DMS153 treated with DMSO at 0.1 percent for 48 hours (cell line): ENCODE results near the gene CTCF.

Experiments used
- DNase-seq: peaks from one replicate; lab custom pipeline; 2025; ENCODE audit not compliant: unreplicated experiment; lab: John Stamatoyannopoulos, UW

The CTCF gene

DNA sequence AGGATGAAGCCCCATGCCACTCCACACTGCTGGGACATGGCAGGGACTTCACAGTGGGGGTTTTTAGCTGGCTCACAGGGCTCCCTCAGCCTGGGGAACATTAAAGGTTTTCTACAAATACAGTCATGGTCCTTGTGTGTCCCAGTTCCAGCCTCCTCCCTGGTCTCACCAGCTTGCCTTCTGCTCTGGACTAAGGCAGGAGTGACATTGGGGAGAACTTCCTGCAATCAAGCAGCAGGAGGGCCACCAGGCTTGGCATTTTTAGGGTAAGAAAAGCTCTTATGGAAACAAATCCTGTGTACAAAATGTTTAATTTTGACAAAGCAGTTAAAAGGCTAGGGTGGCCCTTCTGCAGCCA lies 100.3 kb downstream of the CTCF start:
- no peak for DNase-seq

DNA sequence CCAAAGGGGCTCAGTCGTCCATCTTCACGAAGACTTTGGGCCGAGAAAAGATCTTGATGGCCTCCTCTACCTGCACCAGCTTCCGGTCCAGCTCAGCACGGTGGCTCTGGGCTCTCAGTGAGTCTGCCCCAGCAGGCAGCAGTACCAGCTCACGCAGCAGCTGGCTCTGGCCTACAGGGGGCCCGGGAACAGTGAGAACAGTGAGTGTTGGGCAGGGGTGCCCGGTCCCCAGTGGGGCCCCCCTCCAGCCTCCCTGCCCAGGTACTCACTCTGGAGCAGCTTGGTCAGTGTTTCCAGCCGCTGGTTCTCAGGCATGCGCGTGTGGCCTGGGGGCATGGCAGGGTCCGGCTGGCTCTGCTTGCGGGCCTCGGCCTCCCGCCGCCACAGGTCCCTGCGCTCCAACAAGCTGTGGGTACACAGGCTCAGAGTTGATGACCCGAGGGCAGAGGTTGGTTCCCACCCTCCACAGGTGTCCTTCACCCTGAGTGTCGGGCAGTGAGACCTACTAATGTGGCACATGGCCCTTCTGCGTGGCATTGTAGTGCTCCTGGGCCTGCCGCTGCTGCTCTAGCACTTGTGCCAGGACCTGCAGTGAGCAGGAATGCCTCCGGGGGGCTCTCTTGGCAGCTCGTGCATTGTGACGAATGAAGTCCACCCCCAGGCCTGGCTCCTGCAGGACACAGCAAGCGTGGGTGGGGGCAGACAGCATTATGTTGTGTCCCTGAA lies 101.0 kb downstream of the CTCF start:
- no peak for DNase-seq

GRCh38 chr16:67663877-67664222 lies 101.5 kb downstream of the CTCF start:
- no peak for DNase-seq

DNA sequence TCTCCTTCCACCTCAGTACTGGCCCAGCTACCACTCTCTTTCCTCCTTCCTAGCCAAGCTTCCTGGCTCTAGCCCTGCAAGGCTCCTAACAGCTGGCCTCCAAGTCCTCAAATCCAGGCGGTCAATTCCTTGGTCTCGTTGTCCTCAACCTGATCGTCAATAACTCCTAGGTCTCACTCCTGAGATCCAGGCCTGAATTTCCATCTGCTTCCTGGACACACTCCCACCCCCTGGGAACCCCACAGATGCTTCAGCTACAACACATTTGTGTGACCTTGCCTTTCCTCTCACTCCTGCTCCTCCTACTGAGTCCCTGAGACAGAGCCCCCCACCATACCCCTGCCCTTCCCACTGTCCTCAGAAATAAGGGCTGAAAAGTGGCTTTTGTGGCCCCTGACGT lies 101.9 kb downstream of the CTCF start:
- DNase-seq: no peak

DNA sequence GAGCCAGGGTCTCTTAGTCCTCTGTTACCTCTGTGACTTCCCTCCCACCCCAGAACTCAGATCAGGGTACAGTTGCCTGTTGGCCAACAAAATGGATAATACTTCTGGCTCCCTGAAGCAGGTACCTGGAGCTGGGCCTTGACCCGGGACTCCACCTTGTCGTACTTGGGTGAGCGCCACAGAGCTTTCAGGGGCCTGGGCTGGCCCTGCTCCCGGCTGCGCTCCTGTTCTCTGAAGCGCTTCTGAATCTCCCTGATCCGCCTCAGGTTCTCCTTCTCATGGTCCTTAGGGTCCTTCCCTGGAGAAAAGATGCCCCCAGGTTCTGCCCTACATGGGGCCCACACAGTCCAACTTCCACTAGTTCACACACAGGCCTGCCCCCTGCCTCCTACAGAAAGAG lies 102.5 kb downstream of the CTCF start:
- no peak for DNase-seq

- no peak for DNase-seq
Observed at GRCh38 chr16:67665598-67665997, 103.3 kb downstream of the CTCF start.

GRCh38 chr16:67666032-67666551 lies 103.8 kb downstream of the CTCF start:
- no peak for DNase-seq

GRCh38 chr16:67666559-67667452 lies 104.5 kb downstream of the CTCF start, which contains the start of the genes C16orf86 and ENKD1:
TSS of gene C16orf86 (plus strand) at chr16:67666814. CDS start at chr16:67666971, 157 bp downstream.
TSS of gene ENKD1 (minus strand) at chr16:67666750. CDS start at chr16:67666442, 308 bp downstream.
- DNase-seq: peak; percentile 44

GRCh38 chr16:67667453-67667816 lies 105.1 kb downstream of the CTCF start:
- DNase-seq: no peak

DNA sequence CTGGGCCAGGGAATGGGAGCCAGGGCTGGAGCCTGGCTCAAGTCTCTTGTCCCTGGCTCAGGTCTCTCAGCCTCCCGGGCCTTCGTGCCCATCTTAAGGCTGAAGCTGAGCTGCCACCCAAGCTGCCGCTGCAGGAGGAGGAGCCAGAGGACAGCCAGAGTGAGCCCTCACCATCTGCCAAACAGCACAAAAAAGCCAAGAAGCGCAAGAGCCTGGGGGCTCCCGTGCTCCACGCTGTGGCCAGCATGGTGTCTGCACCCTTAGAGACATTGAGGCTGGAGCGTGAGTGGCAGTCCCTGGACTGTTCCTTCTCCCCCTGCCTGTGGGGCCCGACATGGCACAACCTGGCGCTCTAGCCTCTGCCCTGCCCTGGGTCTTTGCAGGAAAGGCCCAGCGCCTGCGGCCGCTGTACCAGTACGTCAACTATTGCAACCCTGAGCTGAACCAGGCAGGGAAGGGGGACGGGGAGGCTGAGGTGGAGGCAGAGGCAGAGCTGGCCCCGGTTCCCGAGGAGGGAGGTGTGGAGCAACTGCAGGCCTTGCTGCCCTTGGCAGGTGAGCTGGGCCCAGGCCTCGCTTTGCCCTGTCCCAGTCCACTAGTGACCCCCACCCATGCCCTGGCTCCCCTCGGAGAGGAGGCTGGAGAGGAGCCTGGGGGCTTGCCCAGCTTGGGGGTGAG lies 105.6 kb downstream of the CTCF start:
- peak; percentile 92 for DNase-seq

DNA sequence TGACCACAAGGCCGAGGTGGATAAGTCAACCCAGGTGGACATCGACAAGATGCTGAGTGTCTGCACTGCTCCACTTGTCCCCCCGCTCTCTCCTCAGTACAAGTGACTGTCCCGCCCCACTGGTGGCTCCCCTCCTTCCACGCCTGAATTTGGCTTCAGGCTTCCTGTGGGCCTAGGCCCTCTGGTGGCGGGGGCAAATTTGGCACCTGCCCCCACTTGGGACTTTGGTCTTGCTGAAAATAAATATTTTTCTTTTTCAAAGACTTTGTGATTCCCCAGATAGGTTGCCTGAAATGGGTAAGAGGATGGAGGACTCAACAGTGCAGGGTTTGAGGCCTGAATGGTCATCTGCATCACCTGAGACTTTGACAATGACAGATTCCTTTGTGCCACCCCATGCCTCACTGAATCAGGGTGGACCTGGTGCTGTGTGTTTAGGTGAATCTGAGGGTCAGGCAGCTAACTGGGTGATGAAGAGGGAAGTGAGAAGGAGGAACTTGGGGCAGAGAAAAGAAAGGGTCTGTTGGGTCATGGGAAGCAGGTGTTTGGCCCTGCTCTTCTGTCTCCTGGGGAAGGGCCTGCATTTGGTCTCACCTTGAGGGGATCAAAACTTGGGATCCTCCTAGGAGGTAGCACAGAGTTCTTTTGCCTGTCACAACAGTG lies 106.3 kb downstream of the CTCF start:
- no peak for DNase-seq

DNA sequence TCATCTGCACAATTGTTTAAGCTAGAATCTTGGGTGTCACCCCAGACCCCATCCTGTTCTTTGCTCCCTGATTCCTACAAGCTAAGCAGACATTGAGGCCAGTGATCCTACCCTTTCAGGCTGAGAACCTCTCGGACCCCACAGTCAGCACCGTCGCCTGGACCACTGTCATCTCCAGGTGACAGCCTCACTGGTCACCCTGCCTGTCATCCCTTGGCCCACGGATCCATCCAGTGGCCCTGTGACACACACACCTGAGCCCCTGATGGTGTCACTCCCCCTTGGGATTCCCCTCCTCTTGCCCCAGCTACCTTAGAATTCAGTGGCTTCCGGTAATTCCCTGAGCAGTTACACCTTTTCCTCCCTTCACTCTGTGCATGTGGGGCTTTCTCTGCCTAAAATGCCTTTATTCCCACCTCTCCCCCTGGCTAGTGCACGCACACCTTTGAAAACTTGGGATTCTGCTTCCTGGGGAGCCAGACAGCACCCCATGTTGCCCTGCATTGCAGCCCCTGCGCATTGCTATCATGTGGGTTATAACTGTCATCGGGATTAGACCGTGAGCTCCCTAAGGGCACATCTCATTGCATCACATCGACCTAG lies 107.3 kb downstream of the CTCF start:
- DNase-seq: no peak

GRCh38 chr16:67672306-67672705 lies 110.0 kb downstream of the CTCF start:
- DNase-seq: no peak

DNA sequence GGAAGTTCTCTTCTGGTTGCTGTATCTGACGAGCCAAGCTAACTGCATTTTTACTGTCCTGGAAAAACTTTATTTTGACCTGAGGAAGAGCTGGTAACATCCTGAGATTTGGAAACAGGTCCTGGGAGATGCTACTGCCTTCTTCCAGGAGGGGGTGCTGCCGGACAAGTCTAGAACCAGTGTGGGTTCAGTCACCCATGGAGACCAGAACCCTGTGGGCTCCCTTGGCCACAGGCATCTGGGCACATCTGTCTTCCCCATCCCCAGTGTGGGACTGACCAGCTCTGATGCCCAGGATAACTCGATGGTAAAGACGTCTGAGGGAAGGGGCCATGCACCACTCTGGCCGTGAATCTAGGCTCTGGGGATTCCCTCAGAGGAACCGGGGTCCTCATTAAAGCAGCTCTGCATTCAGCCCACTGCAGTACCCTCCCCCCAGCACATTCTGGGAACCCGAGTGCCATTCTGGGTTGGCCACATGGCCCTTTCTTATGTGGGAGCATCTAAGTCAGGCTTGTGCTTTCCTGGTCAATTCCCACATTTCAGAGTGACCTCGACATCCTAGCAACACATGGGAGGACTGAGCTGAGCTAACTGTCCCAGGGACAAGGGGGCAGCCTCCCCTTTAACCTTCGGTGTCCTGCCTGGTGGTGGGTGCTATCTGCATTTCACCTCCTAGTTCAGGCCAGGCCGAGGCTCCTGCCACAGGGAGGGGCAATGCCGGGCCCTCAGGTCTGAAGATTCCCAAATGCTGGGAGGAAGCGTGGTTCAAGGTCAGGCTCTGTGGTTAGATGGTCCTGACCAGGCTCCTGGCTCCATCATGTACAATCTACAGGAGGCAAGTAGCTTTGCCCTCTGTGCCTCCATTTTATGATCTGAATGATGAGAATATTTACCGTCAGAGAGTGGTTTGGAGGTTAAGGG lies 110.7 kb downstream of the CTCF start:
- DNase-seq: peak; percentile 16

- DNase-seq: peak; percentile 71
Observed at GRCh38 chr16:67673712-67674580, 111.6 kb downstream of the CTCF start.

DNA sequence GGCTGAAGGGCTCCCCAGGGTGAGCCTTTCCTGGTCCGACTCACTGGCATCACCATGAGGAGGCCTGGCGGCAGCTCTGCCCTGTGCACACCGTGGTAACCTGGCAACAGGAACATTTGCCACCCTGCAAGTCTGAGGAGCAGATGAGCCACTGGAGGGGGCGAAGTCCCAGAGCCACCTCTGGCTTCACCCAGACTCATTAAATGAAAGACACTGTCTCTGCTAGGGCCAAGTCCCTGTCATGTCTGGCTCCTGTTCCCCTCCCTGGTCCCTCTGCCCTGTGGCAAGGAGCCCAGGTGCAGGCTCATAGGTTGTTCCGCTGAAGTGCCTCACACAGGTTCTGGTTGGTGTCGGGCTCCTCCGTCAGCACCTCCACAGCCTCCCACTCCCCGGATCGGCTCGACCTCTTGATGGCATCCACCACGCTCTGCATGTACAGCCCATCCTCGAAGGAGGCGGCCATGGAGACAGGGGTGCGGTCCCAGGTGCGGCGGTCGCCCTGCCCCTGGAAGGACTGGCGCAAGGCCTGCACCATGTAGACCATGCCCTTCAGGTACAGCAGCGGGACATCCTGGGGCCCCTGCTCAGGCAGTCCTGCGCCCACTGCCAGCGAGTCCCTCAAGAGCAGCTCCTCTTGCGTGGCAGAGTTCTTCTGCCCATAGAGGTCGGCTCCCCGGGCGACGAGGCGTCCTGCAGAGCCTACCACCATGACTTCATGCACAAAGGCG lies 112.7 kb downstream of the CTCF start:
- DNase-seq: peak; percentile 47

GRCh38 chr16:67675579-67675935 lies 113.2 kb downstream of the CTCF start:
- no peak for DNase-seq

DNA sequence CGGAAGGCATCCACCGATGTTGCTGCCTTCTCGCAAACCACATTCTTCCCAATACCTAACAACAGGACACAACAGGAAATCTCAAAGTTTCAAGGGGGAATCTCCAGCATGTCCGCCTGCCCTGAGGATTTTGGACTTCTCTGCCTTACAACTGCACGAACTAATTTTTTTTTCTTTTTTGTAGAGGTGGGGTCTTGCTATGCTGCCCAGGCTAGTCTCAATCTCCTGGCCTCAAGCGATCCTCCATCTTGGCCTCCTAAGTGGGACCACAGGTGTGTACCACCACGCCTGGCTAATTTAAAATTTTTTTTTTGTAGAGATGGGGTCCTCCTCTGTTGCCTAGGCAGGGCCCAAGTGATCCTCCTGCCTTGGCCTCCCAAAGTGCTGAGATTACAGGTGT lies 113.7 kb downstream of the CTCF start:
- no peak for DNase-seq
